ENCODE results near the gene ZSCAN2. TPM values are rescaled to one million over a fixed set of nuclear protein-coding genes. Genes with fewer than 3 reads are reported as not detected.
A peak's percentile ranks its signal among the peaks of the same experiment; 100 is the strongest.
"Not testable (repeated sequence)": the region's sequence is repeated elsewhere in the genome, so short reads cannot be mapped to it uniquely, and the experiment has no call there.

Gene ZSCAN2
- polyA plus RNA-seq, 4 donors, result 28.5 to 30.8 (median 30.4) TPM

DNA sequence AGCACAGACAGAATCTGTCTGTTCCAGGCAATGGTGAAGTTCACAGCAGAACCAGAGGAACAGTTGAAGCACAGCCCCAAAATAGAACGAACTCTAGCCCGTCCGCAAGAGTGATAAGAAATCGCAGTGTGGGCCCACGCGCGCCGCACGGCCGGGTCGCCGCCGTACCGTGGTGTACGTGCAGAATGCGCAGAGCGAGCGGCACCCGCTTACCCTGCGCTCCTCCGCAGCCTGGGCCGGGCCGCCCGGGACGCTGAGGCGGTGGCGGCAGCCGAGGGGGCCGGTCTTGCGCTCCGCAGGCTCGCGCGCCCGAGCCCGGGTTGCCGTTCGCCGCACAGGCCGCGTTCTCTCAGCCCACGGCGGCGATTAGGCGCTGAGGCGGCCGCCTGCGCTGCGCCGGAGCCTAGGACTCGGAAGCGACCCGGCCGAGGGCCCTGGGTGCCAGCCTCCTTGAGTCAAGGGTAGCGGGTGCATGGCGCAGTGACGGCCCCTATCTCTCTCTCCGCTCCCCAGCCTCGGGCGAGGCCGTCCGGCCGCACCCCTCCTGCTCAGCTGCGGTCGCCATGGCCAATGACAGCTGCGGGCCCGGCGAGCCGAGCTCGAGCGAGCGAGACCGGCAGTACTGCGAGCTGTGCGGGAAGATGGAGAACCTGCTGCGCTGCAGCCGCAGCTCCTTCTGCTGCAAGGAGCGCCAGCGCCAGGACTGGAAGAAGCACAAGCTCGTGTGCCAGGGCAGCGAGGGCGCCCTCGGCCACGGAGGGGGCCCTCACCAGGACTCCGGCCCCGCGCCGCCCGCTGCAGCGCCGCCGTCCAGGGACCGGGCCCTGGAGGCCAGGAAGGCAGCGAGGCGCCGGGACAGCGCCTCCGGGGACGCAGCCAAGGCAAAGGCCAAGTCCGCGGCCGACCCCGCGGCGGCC lies 32.8 kb downstream of the ZSCAN2 start:
- DNase-seq (ENCODE audit: low read depth in 4 of 4, low spot score in 2 of 4), result peak; percentile 44 to 51 (median 48)

DNA sequence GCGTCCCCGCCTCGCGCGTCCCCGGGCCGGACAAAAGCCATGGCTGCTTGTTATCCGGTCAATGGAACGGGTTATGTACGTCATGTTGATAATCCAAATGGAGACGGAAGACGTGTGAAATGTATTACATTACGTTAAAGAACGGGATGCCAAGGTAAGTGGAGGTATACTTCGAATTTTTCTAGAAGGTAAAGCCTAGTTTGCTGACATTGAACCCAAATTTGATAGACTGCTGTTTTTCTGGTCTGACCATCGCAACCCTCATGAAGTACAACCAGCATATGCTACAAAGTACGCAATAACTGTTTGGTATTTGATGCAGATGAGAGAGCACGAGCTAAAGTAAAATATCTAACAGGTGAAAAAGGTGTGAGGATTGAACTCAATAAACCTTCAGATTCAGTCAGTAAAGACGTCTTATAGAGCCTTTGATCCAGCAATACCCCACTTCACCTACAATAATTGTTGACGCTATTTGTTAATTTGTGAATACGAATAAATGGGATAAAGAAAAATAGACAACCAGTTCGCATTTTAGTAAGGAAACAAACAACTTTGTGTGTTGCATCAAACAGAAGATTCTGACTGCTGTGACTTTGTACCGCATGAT lies 33.5 kb downstream of the ZSCAN2 start:
- no peak for DNase-seq (ENCODE audit: low read depth in 4 of 4, low spot score in 2 of 4)

DNA sequence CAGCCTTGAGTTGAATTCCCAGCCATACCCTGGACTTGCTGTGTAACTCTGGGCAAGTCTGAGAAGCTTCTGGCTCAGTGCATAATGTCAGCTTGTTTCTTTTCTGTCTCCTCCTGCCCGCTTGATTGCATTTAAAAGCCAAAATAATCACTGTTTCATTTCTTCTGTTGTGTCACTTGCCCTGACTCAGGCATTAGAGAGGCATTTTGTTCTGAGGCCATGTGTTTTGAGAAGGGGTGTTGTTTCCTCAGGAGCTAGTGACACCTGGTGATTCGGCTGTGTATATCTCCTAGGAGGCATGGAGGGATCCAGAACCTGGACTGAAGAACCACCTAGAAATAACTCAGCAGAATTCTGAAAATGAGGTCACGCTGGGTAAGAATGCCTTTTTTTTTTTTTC lies 37.3 kb downstream of the ZSCAN2 start:
- no peak for DNase-seq (ENCODE audit: low read depth in 4 of 4, low spot score in 2 of 4)

DNA sequence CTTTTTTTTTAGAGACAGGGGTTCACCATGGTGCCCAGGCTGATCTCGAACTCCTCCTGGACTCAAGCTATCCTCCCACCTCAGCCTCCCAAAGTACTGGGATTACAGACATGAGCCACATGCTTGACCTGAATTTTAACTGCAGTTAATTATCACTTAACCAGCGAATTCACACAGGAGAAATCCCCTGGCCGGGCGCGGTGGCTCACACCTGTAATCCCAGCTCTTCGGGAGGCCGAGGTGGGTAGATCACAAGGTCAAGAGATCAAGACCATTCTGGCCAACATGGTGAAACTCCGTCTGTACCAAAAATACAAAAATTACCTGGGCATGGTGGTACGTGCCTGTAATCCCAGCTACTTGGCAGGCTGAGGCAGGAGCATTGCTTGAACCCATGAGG lies 41.1 kb downstream of the ZSCAN2 start:
- not testable (repeated sequence) for DNase-seq (ENCODE audit: low read depth in 4 of 4, low spot score in 2 of 4)

DNA sequence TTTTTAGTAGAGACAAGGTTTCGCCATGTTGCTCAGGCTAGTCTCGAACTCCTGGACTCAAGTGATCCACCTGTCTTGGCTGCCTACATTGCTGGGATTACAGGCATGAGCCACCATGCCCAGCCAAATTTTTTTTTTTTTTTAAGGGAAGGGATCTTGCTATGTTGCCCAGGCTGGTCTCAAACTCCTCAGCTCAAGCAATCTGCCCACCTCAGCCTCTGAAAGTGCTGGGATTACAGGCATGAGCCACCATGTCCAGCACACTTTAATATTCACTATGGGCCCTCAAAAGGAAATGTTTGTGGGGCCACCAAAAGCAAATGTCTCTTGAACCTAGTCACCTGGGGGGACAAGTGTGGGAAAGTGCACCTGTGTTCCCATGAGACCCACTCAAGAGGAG lies 41.8 kb downstream of the ZSCAN2 start:
- not testable (repeated sequence) for DNase-seq (ENCODE audit: low read depth in 4 of 4, low spot score in 2 of 4)

DNA sequence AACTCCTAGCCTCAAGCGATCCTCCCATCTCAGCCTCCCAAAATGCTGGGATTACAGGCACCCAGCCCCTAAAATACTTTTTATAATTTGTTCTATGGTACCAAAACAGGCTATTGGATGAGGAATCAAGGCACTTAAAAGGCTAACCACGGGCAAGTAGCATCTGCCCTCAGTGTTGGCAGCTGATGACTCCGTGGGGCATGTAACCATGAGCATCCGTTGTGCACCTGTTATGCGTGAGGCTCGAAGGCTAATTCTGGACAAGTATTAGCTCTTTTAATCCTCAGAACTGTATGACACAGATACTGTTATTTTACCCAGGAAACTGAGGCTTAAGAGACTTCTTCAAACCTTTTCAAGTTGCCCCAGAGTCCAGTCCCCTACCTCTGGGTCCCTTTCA lies 43.0 kb downstream of the ZSCAN2 start:
- DNase-seq (ENCODE audit: low read depth in 4 of 4, low spot score in 2 of 4), result no peak

DNA sequence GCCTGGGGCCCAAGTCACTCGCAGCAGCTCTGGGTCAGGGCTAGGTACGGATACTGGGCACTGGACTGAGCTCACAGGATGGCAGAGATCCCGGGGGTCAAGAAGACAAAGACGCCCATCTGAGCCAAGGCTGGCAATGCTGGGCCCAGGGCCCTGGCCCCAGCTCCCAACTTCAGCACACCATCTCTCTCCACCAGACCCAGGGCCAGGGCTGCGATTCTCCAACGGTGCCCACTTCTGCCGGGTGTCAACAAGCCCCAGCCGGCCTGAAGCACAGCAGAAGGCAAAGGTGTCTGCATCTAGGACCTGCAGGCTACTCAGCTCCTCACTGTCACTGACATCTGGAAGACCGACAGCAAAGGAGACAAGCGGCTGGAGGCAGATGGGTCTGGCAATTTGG lies 44.7 kb downstream of the ZSCAN2 start:
- DNase-seq (ENCODE audit: low read depth in 4 of 4, low spot score in 2 of 4), result no peak

DNA sequence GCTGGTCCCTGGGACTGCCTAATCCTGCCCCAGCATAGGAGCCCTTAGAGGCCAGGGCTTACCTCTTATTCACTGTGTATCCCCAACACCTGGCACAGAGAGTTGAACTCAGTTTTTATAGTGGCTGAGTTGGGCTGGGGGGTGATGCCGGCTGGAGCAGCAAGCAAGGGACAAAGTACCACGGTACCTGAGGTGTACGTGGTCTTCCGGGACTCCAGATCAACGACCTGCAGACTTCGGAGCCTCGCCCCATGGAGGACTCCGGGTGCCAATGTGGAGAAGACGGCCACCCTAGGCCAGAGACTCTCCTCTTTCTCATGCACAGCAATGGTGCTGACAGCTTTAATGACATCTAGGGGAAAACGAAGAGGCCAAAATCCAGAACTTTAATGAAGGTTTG lies 45.2 kb downstream of the ZSCAN2 start:
- DNase-seq (ENCODE audit: low read depth in 4 of 4, low spot score in 2 of 4), result no peak

DNA sequence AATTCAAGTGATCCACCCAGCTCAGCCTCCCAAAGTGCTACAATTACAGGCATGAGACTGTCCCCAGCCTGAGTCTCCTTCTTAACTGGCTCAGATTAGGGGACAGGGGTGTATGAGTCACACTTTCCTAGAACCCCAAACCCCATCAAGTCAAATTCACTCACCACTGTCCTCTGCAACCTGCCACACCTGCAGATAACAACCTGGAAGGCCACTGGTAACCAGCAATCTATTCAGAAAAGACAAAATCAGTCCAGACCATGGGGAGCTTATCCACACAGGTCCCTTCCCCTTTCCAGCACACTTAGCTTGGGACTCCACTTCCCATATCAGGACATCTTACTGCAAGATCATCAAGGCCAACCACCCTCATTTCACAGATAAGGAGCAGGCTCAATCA lies 46.9 kb downstream of the ZSCAN2 start:
- DNase-seq (ENCODE audit: low read depth in 4 of 4, low spot score in 2 of 4), result no peak

DNA sequence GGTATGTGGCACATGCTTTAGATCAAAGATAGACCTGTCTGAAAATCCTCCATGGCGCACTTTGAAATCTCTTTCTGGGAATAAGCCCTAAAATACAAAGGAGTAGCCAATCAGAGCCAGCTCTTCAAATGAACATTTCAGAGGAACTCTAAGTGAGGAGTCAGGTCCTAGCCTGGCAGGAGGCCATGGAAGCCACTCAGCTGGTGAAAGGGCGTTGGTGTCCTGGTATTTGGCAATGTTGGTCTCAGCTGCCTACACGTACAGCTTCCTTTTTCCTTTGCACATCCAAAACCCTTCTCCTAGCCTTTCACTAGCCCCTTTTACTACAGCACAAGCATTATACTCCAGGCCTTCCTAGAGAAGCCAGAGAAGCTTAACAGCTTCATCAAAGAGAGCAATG lies 47.7 kb downstream of the ZSCAN2 start:
- no peak for DNase-seq (ENCODE audit: low read depth in 4 of 4, low spot score in 2 of 4)

DNA sequence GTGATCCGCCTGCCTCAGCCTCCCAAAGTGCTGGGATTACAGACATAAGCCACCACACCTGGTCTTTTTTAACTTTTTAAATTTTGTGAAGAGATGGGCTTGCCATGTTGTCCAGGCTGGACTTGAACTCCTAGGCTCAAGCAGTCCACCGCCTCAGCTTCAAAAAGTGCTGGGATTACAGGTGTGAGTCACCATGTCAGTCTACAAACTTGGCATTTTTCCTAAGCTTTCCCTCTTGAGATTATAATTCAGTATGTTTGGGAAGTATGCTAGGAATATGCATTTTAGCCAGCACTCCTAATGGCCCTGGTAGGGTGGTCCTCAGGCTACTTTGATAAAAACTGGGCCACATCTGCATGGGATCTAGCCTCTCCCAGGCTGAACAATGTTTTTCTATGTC lies 48.9 kb downstream of the ZSCAN2 start:
- DNase-seq (ENCODE audit: low read depth in 4 of 4, low spot score in 2 of 4), result no peak

DNA sequence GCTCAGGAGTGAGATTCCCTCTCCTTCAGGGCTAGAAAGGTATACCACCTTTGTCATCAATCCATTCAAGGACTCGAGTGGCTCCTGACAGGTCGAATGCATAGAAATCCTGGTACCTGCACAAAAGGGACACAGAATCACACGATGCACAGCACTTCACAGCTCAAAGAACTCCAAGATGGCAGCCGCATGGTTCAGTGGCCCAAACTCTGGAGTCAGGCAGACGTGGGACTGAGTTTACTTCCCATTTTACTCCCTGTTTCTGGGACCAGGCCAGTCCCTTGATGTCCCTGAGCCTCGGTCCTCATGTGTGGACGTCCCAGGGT lies 52.7 kb downstream of the ZSCAN2 start:
- no peak for DNase-seq (ENCODE audit: low read depth in 4 of 4, low spot score in 2 of 4)

DNA sequence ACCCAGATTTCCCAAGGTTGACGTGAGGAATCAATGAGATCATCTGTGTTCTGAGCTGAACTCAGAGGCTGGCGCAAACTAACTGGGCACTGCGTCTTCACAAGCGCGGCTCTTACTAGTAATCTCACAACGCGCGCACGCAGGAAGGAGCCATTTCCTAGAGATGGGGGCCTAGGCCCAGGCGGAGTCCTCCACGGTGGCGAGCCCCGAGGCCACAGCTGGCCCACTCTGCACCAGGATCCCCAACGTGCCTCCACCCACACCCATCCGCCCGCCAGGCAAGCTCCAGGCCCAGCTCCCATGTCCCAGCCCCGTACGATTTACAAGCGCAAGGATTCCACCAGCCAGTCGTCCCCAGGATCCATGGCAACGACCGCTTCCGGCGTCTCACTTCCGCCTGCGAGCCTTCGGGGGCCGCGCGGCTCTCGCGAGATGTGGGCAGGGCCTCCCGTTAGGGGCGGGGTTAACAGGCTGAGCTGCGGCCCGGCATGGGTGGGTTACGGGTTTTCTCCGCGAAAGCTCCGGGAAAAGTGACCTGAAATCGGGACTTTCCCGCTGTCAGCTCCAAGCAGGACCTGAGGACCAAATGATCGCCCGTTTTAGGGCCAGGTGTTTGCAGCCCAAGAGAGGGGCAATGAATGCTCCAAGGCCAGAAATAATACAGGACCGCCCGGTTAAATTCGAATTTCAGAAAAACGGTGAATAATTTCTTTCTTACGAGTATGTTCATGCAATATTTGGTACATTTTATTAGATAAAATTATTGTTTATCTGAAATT lies 53.3 kb downstream of the ZSCAN2 start, which contains the start of gene WDR73:
WDR73 (minus strand) TSS at position 374 of the 779 bp plus-strand sequence; CDS start at position 365, 9 bp downstream.
- peak; percentile 85 to 96 (median 92) for DNase-seq (ENCODE audit: low read depth in 4 of 4, low spot score in 2 of 4)

DNA sequence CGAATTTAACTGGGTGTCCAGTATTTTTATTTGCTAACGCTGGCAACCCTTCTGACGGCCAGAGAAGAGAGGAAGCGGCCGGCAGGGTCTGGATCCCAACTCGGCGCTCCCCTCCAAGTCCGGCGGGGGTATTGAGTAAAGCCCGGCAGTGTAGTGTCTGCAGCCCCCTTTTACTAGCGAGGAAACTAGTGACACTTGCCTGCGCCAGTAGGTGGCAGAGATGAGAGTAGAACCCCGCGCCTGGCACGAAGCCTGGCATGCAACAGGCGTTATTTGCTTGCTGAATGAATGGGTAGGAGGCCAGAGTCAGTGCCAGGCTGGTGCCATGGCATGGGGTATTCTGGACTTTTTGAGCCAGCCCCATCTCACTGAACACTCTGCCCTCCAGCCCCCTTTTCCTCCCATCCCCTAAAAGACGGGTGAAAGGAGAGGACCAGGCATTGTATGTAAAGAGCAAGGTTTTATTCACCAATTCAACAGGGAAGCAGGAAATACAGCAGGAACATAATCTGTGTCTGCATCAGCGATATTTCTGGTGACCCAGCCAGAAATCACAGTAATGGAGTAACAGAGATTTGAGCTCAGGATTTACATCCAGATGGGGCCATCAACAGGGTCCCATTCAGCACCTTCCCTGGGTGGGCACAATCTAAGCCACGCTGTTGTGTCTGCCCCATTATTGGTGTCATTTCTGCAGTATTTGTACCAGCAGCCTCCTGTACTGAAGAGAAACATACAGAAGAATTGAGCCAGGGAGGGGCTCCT lies 54.1 kb downstream of the ZSCAN2 start:
- DNase-seq (ENCODE audit: low read depth in 4 of 4, low spot score in 2 of 4), result peak in 1 of 4 donors; percentile 49

DNA sequence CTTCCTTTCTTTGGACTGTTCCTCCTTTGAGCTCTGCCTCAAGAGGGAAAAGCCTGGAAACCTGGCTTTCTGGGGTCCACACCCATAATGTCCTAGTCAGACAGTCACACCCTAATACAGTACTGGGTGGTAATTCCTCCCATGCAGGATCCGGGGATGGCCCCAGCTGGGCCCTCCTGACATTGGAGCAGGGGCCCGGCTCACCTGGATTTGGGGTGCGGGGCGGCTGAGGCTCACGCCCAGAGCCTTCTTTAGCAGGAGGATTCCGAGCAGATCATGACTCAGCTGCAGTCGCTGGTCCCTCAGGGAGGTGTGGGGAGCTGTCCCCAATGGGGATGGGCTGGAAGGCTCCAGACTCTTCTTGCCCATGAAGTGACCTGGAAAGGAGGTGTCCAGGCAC lies 56.2 kb downstream of the ZSCAN2 start:
- no peak for DNase-seq (ENCODE audit: low read depth in 4 of 4, low spot score in 2 of 4)

DNA sequence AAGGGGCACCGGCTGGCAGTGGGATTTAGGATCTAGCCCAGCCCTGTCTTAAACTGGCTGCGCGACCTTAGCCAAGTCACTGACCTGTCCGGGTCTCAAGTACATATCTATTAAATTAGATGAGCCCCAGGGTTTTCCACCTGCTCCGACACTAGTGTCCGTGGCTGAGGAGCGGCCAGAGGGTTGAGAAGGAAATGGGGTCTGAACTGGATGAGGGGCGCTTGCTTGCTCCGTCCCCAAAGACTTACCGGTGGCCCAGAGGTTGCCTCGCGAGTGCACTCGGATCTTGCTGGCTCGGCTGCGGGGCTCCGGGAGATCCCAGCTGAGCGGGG lies 56.9 kb downstream of the ZSCAN2 start:
- no peak for DNase-seq (ENCODE audit: low read depth in 4 of 4, low spot score in 2 of 4)

DNA sequence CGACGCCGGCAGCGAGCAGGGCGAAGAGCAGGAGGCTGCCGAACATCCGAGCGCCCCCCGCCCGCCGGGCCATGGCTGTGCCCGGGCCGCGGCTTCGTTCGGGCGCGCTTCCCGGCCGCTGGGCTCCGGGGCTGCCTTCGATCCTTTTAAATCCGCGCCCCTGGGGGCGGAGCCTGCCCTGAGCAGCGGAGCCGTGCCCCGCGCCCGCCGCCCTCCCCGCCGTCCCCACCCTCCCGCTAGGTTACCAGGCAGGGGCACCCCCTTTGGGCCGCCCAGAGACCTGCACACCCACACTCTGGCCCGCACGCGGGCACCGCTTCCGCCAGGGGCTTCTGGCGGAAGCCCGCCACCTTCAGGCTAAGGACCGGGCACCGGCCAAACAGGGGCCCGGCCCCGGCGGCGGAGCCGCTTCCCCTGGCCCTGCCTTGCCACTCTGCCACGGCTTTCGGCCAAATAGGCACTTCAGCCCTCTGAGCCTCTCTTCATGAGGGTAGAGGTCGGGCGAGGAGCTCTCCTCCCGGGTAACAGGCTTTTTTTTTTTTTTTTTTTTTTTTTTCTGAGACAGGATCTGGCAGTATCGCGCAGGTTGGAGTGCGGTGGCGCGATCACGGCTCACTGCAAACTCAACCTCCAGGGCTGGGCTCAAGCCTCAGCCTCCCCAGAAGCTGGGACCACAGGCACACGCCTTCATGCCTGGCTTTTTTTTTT lies 57.4 kb downstream of the ZSCAN2 start, which contains the start of gene NMB:
NMB (minus strand) TSS at position 120 of the 708 bp plus-strand sequence; CDS start at position 73, 47 bp downstream.
- DNase-seq (ENCODE audit: low read depth in 4 of 4, low spot score in 2 of 4), result peak; percentile 36 to 71 (median 57)

DNA sequence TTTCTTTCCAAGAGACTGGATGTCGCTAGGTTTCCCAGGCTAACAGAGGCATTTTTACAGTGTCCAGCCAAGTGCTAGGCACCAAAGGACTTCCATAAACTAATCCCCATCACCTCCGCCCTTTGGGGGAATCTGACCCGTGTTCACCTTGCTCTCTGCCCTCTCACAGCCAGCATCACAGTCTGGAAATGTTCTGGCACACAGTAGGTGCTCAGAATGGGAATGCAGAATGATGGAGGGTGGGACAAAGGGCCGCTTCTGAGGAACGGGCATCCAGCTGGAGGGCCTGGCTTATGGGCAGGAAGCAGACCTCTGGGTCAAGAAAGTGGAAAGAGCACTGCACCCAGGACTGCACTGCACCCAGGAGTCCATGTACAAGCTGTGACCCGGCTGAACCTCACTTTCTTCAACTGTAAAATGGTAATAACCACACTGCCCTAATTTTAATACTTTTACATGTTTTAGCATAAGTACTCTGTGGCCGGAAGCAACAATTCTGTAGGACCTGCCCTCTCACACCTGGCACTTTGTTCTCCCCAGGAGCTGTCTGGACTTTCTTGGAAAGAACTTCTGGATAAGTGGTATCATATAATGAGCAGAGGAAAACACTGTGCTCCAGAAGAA lies 58.1 kb downstream of the ZSCAN2 start:
- no peak for DNase-seq (ENCODE audit: low read depth in 4 of 4, low spot score in 2 of 4)
